HG03521 (cell line): ENCODE data around the gene PGM5.
A peak's percentile ranks its signal among the peaks of the same experiment; 100 is the strongest.

ENCODE experiments used
- ATAC-seq: cut with Tn5 transposase; IDR thresholded peaks from one replicate; pipeline ENCODE4 v1.9.1; 2021; ENCODE audit warnings: mild to moderate bottlenecking, moderate library complexity; ENCODE audit not compliant: unreplicated experiment

Gene PGM5

GRCh38 chr9:68575817-68576216 is 219.4 kb downstream of the PGM5 start:
- ATAC-seq, result no peak

- peak; percentile 79 for ATAC-seq
These were observed 221.6 kb downstream of the PGM5 start for GRCh38 chr9:68577774-68578591.
